Keratinocyte (primary cell): ENCODE measurements around the gene ZNF362. TPM values are rescaled to one million over a fixed set of nuclear protein-coding genes. Genes with fewer than 3 reads are reported as not detected.

Experiments
- DNase-seq: peaks from one replicate; pipeline ENCODE4 v3.0.0-alpha.2; 2011; ENCODE audit warnings: low read depth, missing footprints, low spot score
- FAIRE-seq: peaks from 2 replicates; lab custom pipeline; 2011; peaks lifted over from hg19 to GRCh38; lab: Jason Lieb, UNC
- H2AFZ ChIP-seq: 2 replicates; pipeline ENCODE4 v1.6.0; 2012; ENCODE audit warnings: low read length, control low read depth, inconsistent platforms; ENCODE audit not compliant: control insufficient read depth
- H3K27ac ChIP-seq: 2 replicates; pipeline ENCODE4 v1.5.1; 2011; ENCODE audit warnings: low read length; ENCODE audit not compliant: control insufficient read depth, insufficient read depth
- H3K27me3 ChIP-seq: 3 replicates; pipeline ENCODE4 v1.6.0; 2011; ENCODE audit warnings: low read length; ENCODE audit not compliant: control insufficient read depth, insufficient read depth; ENCODE audit errors: extremely low read depth
- H3K36me3 ChIP-seq, 2 experiments: 2 replicates in 1 of 2; 3 replicates in 1 of 2; pipeline ENCODE4 v1.5.1; 2011; ENCODE audit warnings: low read length in 2 of 2, mild to moderate bottlenecking in 1 of 2; ENCODE audit not compliant: control insufficient read depth in 2 of 2, insufficient read depth in 2 of 2; ENCODE audit errors: extremely low read depth in 1 of 2
- H3K4me1 ChIP-seq: 3 replicates; pipeline ENCODE4 v1.5.1; 2011; ENCODE audit warnings: low read length; ENCODE audit not compliant: control insufficient read depth, insufficient read depth; ENCODE audit errors: extremely low read depth
- H3K4me2 ChIP-seq: 3 replicates; pipeline ENCODE4 v1.6.0; 2011; ENCODE audit warnings: low read depth, low read length; ENCODE audit not compliant: control insufficient read depth, insufficient read depth; ENCODE audit errors: extremely low read depth
- H3K4me3 ChIP-seq, 3 experiments: fragments of 200-600 bp in 1 of 3; sonication (generic) in 1 of 3; 2 replicates in 2 of 3; 3 replicates in 1 of 3; pipeline ENCODE4 v1.5.1; 2011 to 2016; ENCODE audit warnings: low read length in 3 of 3, mild to moderate bottlenecking in 3 of 3, control low read depth in 2 of 3, inconsistent platforms in 1 of 3, low read depth in 1 of 3, mixed read lengths in 1 of 3, mixed run types in 1 of 3, moderate library complexity in 1 of 3; ENCODE audit not compliant: control insufficient read depth in 2 of 3, insufficient read depth in 2 of 3; ENCODE audit errors: extremely low read depth in 1 of 3
- H3K79me2 ChIP-seq: 2 replicates; pipeline ENCODE4 v1.6.0; 2012; ENCODE audit warnings: low read length; ENCODE audit not compliant: control insufficient read depth, insufficient read depth
- H3K9ac ChIP-seq: 3 replicates; pipeline ENCODE4 v1.6.0; 2011; ENCODE audit warnings: low read length; ENCODE audit not compliant: control insufficient read depth, insufficient read depth; ENCODE audit errors: extremely low read depth
- H3K9me1 ChIP-seq: 3 replicates; pipeline ENCODE4 v1.6.0; 2011; ENCODE audit warnings: low read length; ENCODE audit not compliant: control insufficient read depth, insufficient read depth; ENCODE audit errors: extremely low read depth
- H3K9me3 ChIP-seq: 2 replicates; pipeline ENCODE4 v1.5.1; 2012; ENCODE audit warnings: low read depth, low read length; ENCODE audit not compliant: control insufficient read depth
- H4K20me1 ChIP-seq: 3 replicates; pipeline ENCODE4 v1.6.0; 2011; ENCODE audit warnings: low read length; ENCODE audit not compliant: control insufficient read depth, insufficient read depth; ENCODE audit errors: extremely low read depth
- EZH2 ChIP-seq: IDR thresholded peaks from one replicate; pipeline ENCODE4 v1.6.1; 2012; ENCODE audit warnings: inconsistent platforms, mild to moderate bottlenecking, low read length, moderate library complexity
- dilution Hi-C: fragments of 300-500 bp; cut with MboI; formaldehyde crosslinking; loops from one replicate; pipeline ENCODE4 v1.7.0; 2020; ENCODE audit warnings: low sequenced_read_pairs; ENCODE audit not compliant: extremely low pct_ligation_motif_present
- polyA plus RNA-seq, 5 experiments: library from polyadenylated mRNA; depleted of rRNA in 3 of 5; stranded (reverse) in 3 of 5; stranded (forward) in 1 of 5; unstranded in 1 of 5; fragments of >200 nt; gene quantifications; 1 replicate in 1 of 5; 2 replicates in 3 of 5; 3 replicates in 1 of 5; pipeline versions ENCODE4 v1.2.1 to v1.2.3, GENCODE V29; 2011 to 2012; ENCODE audit warnings: missing spikeins in 2 of 5, low read depth in 1 of 5, low replicate concordance in 1 of 5
- TF ChIP-seq, protein P1 (sequence below), 3 experiments: IDR thresholded peaks in 1 of 3; conservative IDR thresholded peaks in 1 of 3; optimal IDR thresholded peaks in 1 of 3; 2 replicates in 2 of 3; 3 replicates in 1 of 3; pipeline versions ENCODE3 to v1.5.1; 2011; ENCODE audit warnings: low read length in 3 of 3, mild to moderate bottlenecking in 3 of 3, moderate library complexity in 2 of 3, control low read depth in 1 of 3, inconsistent platforms in 1 of 3; ENCODE audit not compliant: insufficient read depth in 2 of 3; ENCODE audit errors: extremely low read depth in 1 of 3

Gene ZNF362
- polyA plus RNA-seq, 1 donor (not counting 4 experiments of a cell fraction or from before 2014, with no cell fraction given), result 2.2 TPM

GRCh38 chr1:33267468-33268205, 11.3 kb downstream of the ZNF362 start:
- FAIRE-seq, result peak; percentile 69

DNA sequence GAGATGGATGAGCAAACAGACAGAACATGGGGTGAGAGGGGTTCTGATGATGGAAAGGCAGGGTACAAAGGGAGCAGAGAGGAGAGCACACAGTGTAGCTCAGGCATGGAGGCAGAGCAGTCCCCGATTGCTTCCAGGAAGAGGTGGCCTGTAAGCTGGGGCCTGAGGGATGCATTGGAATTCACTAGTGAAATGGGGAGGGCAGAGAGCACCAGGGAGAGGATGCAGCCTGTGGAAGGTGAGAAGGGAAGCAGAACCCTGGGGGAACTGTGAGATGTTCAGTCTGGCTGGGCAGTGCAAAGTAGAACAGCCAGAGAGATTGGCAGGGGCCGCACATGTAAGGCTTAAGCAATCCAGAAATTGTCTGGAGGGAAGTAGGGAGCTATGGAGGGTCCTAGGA, 12.2 kb downstream of the ZNF362 start:
- Histone ChIP-seq H3K4me1 (peaks cover 7% of the 10 kb centered on the region), H3K4me2 (no peak overlapping the region), H4K20me1 (no peaks in the 10 kb centered on the region), H3K27ac (no peak overlapping the region), H3K9ac (no peak overlapping the region), H2AFZ (no peak overlapping the region), H3K36me3 (no peaks in the 10 kb centered on the region), H3K27me3 (no peaks in the 10 kb centered on the region), H3K4me3 (no peak overlapping the region), H3K9me3 (no peaks in the 10 kb centered on the region), H3K9me1 (no peaks in the 10 kb centered on the region), H3K79me2 (no peaks in the 10 kb centered on the region)
- no peak for DNase-seq
- dilution Hi-C loops, result no loop called here
- TF ChIP-seq, protein P1, sequence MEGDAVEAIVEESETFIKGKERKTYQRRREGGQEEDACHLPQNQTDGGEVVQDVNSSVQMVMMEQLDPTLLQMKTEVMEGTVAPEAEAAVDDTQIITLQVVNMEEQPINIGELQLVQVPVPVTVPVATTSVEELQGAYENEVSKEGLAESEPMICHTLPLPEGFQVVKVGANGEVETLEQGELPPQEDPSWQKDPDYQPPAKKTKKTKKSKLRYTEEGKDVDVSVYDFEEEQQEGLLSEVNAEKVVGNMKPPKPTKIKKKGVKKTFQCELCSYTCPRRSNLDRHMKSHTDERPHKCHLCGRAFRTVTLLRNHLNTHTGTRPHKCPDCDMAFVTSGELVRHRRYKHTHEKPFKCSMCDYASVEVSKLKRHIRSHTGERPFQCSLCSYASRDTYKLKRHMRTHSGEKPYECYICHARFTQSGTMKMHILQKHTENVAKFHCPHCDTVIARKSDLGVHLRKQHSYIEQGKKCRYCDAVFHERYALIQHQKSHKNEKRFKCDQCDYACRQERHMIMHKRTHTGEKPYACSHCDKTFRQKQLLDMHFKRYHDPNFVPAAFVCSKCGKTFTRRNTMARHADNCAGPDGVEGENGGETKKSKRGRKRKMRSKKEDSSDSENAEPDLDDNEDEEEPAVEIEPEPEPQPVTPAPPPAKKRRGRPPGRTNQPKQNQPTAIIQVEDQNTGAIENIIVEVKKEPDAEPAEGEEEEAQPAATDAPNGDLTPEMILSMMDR (optimal IDR thresholded peaks at IDR 0.05 in 1 of 3, IDR thresholded peaks at IDR 0.05 in 1 of 3, conservative IDR thresholded peaks at IDR 0.05 in 1 of 3; ENCODE audit: extremely low read depth in 1 of 3, insufficient read depth in 2 of 3, low read length in 3 of 3), result no peak
- TF ChIP-seq EZH2, result no peak
- no peak for FAIRE-seq

More at GRCh38 chr1:33267468-33268205, 11.3 kb downstream of the ZNF362 start:
- TF ChIP-seq, protein P1 (optimal IDR thresholded peaks at IDR 0.05 in 1 of 3, IDR thresholded peaks at IDR 0.05 in 1 of 3, conservative IDR thresholded peaks at IDR 0.05 in 1 of 3; ENCODE audit: extremely low read depth in 1 of 3, insufficient read depth in 2 of 3, low read length in 3 of 3), result no peak
- TF ChIP-seq EZH2, result no peak
- Histone ChIP-seq H3K27me3 (no peaks in the 10 kb centered on the region), H4K20me1 (no peaks in the 10 kb centered on the region), H3K36me3 (no peaks in the 10 kb centered on the region), H3K9me1 (no peaks in the 10 kb centered on the region), H2AFZ (no peak overlapping the region), H3K9ac (no peak overlapping the region), H3K4me1 (peaks cover 7% of the 10 kb centered on the region), H3K4me2 (no peak overlapping the region), H3K27ac (no peak overlapping the region), H3K9me3 (no peaks in the 10 kb centered on the region), H3K4me3 (no peak overlapping the region), H3K79me2 (no peaks in the 10 kb centered on the region)
- dilution Hi-C loops, result no loop called here
- DNase-seq, result no peak
